Transverse colon (tissue), 4 donors: ENCODE results near the gene NOXO1. TPM values are rescaled to one million over a fixed set of nuclear protein-coding genes. Genes with fewer than 3 reads are reported as not detected.

Source experiments
- DNase-seq: peaks from one replicate; pipeline ENCODE4 v3.0.0-alpha.2; 2019
- H3K27ac ChIP-seq, 4 donors: fragments of 200-600 bp; sonication (generic); 2 replicates each; pipeline ENCODE4 v1.5.1; 2016 to 2018; ENCODE audit warnings: inconsistent platforms in 4 of 4
- H3K27me3 ChIP-seq: fragments of 200-600 bp; sonication (generic); 2 replicates; pipeline ENCODE4 v1.5.1; 2017; ENCODE audit warnings: inconsistent platforms
- H3K36me3 ChIP-seq, 4 donors: fragments of 200-600 bp; sonication (generic); 2 replicates each; pipeline ENCODE4 v1.5.1; 2017 to 2019; ENCODE audit warnings: inconsistent platforms in 4 of 4
- H3K4me1 ChIP-seq, 4 donors: fragments of 200-600 bp; sonication (generic); 2 replicates each; pipeline ENCODE4 v1.5.1; 2017 to 2020; ENCODE audit warnings: inconsistent platforms in 4 of 4
- H3K4me3 ChIP-seq, 4 donors: fragments of 200-600 bp; sonication (generic); 1 replicate in 1 of 4; 2 replicates in 3 of 4; pipeline versions ENCODE4 v1.5.1 to v1.6.1; 2017 to 2019; ENCODE audit warnings: inconsistent platforms in 4 of 4
- H3K9me3 ChIP-seq, 2 donors: fragments of 200-600 bp; sonication (generic); 2 replicates each; pipeline ENCODE4 v1.5.1; 2017 to 2019; ENCODE audit warnings: inconsistent platforms in 2 of 2
- EP300 ChIP-seq: sonication (generic); formaldehyde crosslinking; IDR thresholded peaks from one replicate; pipeline ENCODE4 v1.6.1; 2017; ENCODE audit warnings: antibody characterized with exemption, low read depth
- POLR2A ChIP-seq: fragments of 450-650 bp; IDR thresholded peaks from one replicate; pipeline ENCODE4 v1.6.1; 2016; ENCODE audit warnings: antibody characterized with exemption, mild to moderate bottlenecking, moderate library complexity
- POLR2AphosphoS5 ChIP-seq, 3 donors: sonication (generic); formaldehyde crosslinking; IDR thresholded peaks; one replicate each; pipeline ENCODE4 v1.6.1; 2016; ENCODE audit warnings: antibody characterized with exemption in 3 of 3
- WGBS, 2 donors: methylation state at CpG; one replicate each; pipeline ENCODE4 v1.1.5; 2018; ENCODE audit warnings: low coverage in 1 of 2; 5-methylcytosine and 5-hydroxymethylcytosine counted together
- in situ Hi-C, 4 donors: fragments of 200-750 bp; cut with MboI; loops; one replicate each; pipeline versions ENCODE4 v1.15.0 to v1.15.1; 2017; ENCODE audit warnings: low sequenced_read_pairs in 3 of 4, low pct_ligation_motif_present in 1 of 4, low pct_unique_long_range_greater_than_20kb in 1 of 4
- intact Hi-C: fragments of 100-400 bp; cut with DNase I; formaldehyde crosslinking; loops from one replicate; pipeline ENCODE4 v1.15.1; 2023; ENCODE audit warnings: low total_unique reads
- total RNA-seq, 4 donors: library from RNA; depleted of rRNA; stranded (reverse); fragments of >200 nt; gene quantifications; one replicate each; pipeline ENCODE4 v1.1.0, GENCODE V29; 2016
- TF ChIP-seq, protein P1 (sequence below), 5 experiments: fragments of 200-600 bp in 3 of 5; fragments of 450-650 bp in 2 of 5; sonication (generic) in 3 of 5; IDR thresholded peaks; 1 replicate in 2 of 5; 2 replicates in 3 of 5; pipeline ENCODE4 v1.5.1; 2016 to 2017; ENCODE audit warnings: antibody characterized with exemption in 5 of 5, inconsistent platforms in 3 of 5, mild to moderate bottlenecking in 2 of 5, moderate library complexity in 1 of 5

The NOXO1 gene
- total RNA-seq, 4 donors from 2014 or later, result 4.2 to 29.8 (median 19.4) TPM

- Histone ChIP-seq H3K36me3 (peaks cover 0 to 12% (median 7%) of the 10 kb centered on the region in 4 donors), H3K9me3 (no peaks in the 10 kb centered on the region), H3K4me1 (peaks cover 11 to 38% (median 34%) of the 10 kb centered on the region in 4 donors), H3K27me3 (peaks cover 28% of the 10 kb centered on the region), H3K4me3 (no peak overlapping the region), H3K27ac (no peak overlapping the region)
- TF ChIP-seq POLR2A (no peak), EP300 (no peak), POLR2AphosphoS5 (IDR thresholded peaks at IDR 0.05) (no peak)
- TF ChIP-seq, protein P1, sequence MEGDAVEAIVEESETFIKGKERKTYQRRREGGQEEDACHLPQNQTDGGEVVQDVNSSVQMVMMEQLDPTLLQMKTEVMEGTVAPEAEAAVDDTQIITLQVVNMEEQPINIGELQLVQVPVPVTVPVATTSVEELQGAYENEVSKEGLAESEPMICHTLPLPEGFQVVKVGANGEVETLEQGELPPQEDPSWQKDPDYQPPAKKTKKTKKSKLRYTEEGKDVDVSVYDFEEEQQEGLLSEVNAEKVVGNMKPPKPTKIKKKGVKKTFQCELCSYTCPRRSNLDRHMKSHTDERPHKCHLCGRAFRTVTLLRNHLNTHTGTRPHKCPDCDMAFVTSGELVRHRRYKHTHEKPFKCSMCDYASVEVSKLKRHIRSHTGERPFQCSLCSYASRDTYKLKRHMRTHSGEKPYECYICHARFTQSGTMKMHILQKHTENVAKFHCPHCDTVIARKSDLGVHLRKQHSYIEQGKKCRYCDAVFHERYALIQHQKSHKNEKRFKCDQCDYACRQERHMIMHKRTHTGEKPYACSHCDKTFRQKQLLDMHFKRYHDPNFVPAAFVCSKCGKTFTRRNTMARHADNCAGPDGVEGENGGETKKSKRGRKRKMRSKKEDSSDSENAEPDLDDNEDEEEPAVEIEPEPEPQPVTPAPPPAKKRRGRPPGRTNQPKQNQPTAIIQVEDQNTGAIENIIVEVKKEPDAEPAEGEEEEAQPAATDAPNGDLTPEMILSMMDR (IDR thresholded peaks at IDR 0.05), result no peak
- DNase-seq, result no peak
- 90% methylated on average over 33 of the region's 33 CpGs; no CpG with 5 or more reads in 1 of the 2 donors for WGBS, 2 donors
- in situ Hi-C loops (no loop called here), intact Hi-C loops (no loop called here)
These were observed 5.6 kb downstream of the NOXO1 start for GRCh38 chr16:1975432-1976215.

- intact Hi-C loops, result no loop called here
- peaks cover 11 to 29% (median 24%) of the 10 kb centered on the region in 4 donors for H3K4me1 ChIP-seq
- DNase-seq, result no peak
- WGBS, 2 donors, result 97% methylated on average over 35 of the region's 42 CpGs; no CpG with 5 or more reads in 1 of the 2 donors
- H3K27ac ChIP-seq, result no peak overlapping the region
- TF ChIP-seq, protein P1 (IDR thresholded peaks at IDR 0.05), result no peak
- TF ChIP-seq EP300 (no peak), POLR2A (no peak), POLR2AphosphoS5 (IDR thresholded peaks at IDR 0.05) (no peak)
- H3K27me3 ChIP-seq, result peaks cover 17% of the 10 kb centered on the region
- no peak overlapping the region for H3K4me3 ChIP-seq
- H3K9me3 ChIP-seq, result no peaks in the 10 kb centered on the region
- in situ Hi-C loops, result no loop called here
- peaks cover 0 to 12% (median 7%) of the 10 kb centered on the region in 4 donors for H3K36me3 ChIP-seq
These were observed 6.9 kb downstream of the NOXO1 start for GRCh38 chr16:1974157-1975070.

DNA sequence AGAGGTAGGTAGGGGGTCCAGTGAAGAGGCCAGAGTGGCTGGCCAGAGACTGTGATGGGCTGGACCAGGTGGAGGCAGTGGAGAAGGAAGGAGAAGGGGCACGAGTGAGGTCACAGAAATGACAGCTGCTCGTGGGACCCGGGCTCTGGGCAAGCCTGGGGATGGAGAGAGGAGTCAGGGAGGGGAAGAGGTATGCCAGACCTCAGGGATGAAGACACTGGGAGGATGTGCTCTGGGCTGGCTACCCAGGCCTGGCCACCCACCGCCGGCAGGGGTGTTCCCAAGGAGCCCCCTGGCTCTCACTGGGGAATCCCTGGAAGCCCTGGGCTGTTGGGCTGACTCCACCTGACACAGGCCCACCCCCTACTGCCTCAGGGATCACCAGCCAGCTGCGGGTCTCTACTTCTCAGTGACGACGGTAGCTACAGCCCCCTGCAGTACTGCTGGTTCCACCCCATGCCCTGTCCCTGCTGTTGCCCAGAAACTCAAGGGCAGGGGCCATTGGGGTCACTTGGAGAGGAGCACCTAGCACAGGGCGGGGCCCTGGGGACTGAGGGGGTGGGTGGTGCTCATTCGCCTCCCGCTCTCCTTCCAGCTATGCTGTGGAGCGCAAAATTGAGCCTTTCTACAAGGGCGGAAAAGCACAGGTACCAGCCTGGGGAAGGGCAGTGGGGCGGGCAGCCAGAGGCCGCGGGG, 7.7 kb downstream of the NOXO1 start:
- intact Hi-C loops, result no loop called here

More for the DNA sequence above, 7.7 kb downstream of the NOXO1 start:
- Histone ChIP-seq H3K36me3 (peaks cover 0 to 12% (median 7%) of the 10 kb centered on the region in 4 donors), H3K27ac (no peak overlapping the region), H3K27me3 (peaks cover 10% of the 10 kb centered on the region), H3K4me3 (no peak overlapping the region), H3K9me3 (no peaks in the 10 kb centered on the region), H3K4me1 (peaks cover 11 to 26% (median 21%) of the 10 kb centered on the region in 4 donors)
- TF ChIP-seq POLR2AphosphoS5 (IDR thresholded peaks at IDR 0.05), result no peak
- TF ChIP-seq, protein P1 (IDR thresholded peaks at IDR 0.05), result no peak
- TF ChIP-seq EP300, result no peak
- no peak for TF ChIP-seq POLR2A
- in situ Hi-C loops, result no loop called here
- 88 to 100% methylated on average over 3 to 16 of the region's 16 CpGs for WGBS, 2 donors
- DNase-seq, result no peak
